ENCODE results near the gene AGTR2. TPM values are rescaled to one million over a fixed set of nuclear protein-coding genes. Genes with fewer than 3 reads are reported as not detected.
"Not testable (repeated sequence)": the region's sequence is repeated elsewhere in the genome, so short reads cannot be mapped to it uniquely, and the experiment has no call there.

Gene AGTR2
- total RNA-seq, 1 donor from 2014 or later: not detected

DNA sequence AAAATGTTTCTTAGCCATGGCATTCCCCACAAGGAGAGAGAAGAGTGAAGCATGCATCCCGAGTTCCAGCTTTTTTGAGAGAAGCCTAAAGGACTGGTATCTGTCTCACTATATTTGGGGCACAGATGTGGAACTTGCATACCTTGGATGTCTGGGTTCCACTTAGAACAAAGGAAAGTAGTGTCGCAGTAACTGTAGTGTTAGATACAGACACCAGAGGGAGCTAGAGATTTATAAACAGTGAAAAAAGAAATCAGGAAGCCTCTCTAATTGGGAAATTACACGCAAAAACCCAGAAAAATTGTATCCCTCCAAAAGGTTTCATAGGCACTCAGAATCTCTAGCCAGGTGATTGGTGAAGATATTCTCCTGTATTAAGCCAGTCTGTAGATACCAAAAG lies 34.4 kb downstream of the AGTR2 start:
- H3K4me1 ChIP-seq: no peaks in the 10 kb centered on the region
- intact Hi-C loops (cut with DNase I): no loop called here
- TF ChIP-seq POLR2AphosphoS5 (IDR thresholded peaks at IDR 0.05; ENCODE audit: insufficient read depth in 1 of 2, low read depth in 1 of 2) (no peak), POLR2A (IDR thresholded peaks at IDR 0.05) (no peak)
- TF ChIP-seq, protein P1, sequence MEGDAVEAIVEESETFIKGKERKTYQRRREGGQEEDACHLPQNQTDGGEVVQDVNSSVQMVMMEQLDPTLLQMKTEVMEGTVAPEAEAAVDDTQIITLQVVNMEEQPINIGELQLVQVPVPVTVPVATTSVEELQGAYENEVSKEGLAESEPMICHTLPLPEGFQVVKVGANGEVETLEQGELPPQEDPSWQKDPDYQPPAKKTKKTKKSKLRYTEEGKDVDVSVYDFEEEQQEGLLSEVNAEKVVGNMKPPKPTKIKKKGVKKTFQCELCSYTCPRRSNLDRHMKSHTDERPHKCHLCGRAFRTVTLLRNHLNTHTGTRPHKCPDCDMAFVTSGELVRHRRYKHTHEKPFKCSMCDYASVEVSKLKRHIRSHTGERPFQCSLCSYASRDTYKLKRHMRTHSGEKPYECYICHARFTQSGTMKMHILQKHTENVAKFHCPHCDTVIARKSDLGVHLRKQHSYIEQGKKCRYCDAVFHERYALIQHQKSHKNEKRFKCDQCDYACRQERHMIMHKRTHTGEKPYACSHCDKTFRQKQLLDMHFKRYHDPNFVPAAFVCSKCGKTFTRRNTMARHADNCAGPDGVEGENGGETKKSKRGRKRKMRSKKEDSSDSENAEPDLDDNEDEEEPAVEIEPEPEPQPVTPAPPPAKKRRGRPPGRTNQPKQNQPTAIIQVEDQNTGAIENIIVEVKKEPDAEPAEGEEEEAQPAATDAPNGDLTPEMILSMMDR (IDR thresholded peaks at IDR 0.05): peak; percentile 9 to 46 (median 26)
- H3K36me3 ChIP-seq: no peaks in the 10 kb centered on the region
- no peak overlapping the region for H3K4me3 ChIP-seq
- H3K27me3 ChIP-seq: no peaks in the 10 kb centered on the region
- no peaks in the 10 kb centered on the region for H3K9me3 ChIP-seq
- no peak for DNase-seq (ENCODE audit: extremely low spot score in 2 of 2)
- no peak overlapping the region for H3K27ac ChIP-seq

DNA sequence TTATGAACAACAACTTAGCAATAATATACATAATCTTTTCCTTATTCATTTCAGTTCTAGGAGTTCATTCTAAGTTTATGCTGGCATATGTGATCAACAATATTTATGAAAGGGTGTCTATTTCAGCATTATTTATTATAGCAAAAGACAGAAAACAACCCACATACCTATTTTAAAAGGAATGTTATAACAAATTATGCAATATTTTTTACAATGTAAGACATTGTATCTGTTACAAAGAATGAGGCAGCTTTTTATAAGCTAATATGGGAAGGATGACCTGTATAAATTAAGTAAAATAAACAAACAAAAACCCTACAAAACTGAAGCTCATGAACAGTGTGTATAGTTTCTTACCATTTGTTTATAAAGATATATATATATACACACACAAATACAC lies 42.7 kb downstream of the AGTR2 start:
- Histone ChIP-seq H3K27me3 (no peaks in the 10 kb centered on the region), H3K4me3 (no peak overlapping the region), H3K9me3 (no peaks in the 10 kb centered on the region), H3K4me1 (no peaks in the 10 kb centered on the region), H3K27ac (no peak overlapping the region), H3K36me3 (no peaks in the 10 kb centered on the region)
- intact Hi-C loops (cut with DNase I): no loop called here
- no peak for DNase-seq (ENCODE audit: extremely low spot score in 2 of 2)
- TF ChIP-seq, protein P1 (IDR thresholded peaks at IDR 0.05): no peak
- no peak for TF ChIP-seq POLR2A (IDR thresholded peaks at IDR 0.05)
- TF ChIP-seq POLR2AphosphoS5 (IDR thresholded peaks at IDR 0.05; ENCODE audit: insufficient read depth in 1 of 2, low read depth in 1 of 2): no peak

DNA sequence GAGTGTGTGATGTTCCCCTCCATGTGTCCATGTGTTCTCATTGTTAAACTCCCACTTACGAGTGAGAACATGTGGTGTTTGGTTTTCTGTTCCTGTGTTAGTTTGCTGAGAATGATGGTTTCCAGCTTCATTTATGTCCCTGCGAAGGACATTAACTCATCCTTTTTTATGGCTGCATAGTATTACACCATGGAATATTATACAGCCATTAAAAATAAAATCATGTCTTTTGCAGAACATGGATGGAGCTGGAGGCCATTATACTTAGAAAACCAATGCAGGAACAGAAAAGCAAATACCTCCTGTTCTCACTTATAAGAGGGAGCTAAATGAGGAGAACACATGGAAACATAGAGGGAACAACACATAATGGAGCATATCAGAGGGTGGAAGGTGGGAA lies 46.5 kb downstream of the AGTR2 start:
- intact Hi-C loops (cut with DNase I): not testable (repeated sequence)

More for the DNA sequence above, 46.5 kb downstream of the AGTR2 start:
- H3K4me1 ChIP-seq; H3K4me3 ChIP-seq; H3K9me3 ChIP-seq; H3K36me3 ChIP-seq; H3K27me3 ChIP-seq; DNase-seq (ENCODE audit: extremely low spot score in 2 of 2); H3K27ac ChIP-seq: not testable (repeated sequence)
